Measurements from ENCODE around the gene ATP6V1E1. TPM values are rescaled to one million over a fixed set of nuclear protein-coding genes. Genes with fewer than 3 reads are reported as not detected.
"Not testable (repeated sequence)": the region's sequence is repeated elsewhere in the genome, so short reads cannot be mapped to it uniquely, and the experiment has no call there.

ATP6V1E1 gene
- total RNA-seq: 101 and 109 TPM in 2 replicates

DNA sequence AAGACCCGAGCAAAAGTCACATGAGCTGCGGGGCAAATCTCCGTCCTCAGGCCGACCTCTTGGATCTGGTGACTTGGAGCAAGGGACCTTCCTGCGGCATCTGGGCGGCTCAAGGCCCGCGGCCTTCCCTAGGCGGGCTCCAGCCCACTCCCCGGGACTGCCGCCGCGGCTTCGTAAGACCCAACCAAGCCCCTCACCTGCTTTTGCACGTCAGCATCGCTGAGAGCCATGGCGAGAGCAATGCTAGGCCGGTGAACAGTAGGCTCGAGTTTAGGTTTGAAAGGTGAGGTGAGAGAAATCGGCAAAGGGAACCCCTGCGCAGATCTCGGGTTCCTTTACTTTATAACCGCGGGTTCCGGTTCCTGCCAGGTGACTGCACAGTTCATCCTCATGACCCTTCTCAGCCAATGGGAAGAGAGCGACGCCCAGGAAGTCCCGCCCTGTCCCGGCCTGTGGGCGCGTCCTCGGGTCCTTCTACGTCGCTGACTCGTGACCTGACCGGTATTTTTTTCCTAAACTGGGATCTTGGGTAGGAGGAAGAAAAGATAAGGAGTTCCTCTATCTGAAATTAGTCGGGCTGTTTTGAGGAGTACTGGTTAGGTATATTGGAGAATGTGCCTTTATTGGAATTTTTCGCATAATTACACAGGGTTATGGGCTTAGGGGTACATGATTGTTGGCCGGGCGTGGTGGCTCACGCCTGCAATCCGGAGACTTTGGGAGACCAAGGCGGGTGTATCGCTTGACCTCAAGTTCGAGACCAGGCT is at the start of gene ATP6V1E1:
TSS of gene ATP6V1E1 (minus strand) at position 344 of the 767 bp plus-strand sequence. CDS start at position 230, 114 bp downstream.
- H3K4me3 ChIP-seq (ENCODE audit: low read depth, low read length): peak within 1 kb of the TSS; percentile 99

DNA sequence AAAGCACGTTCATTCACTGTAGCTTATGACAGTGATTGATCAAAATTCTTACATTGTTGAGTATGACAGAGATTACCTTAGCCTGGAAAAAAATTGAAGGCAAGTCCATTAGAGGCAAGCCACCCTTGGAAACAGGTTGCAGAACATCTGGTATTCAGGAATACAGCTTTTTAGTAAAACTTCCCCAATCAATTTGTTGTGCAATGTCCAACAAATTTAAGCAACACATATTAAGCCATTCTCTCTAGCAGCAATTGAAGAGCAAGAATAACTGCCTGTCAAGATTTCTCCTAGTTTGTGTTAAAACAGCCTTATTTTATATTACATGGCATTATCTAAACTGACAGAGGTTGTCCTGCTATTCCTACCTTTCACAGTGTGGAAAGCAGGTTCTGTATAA is 47.0 kb upstream of the ATP6V1E1 start:
- no peak for DNase-seq (ENCODE audit: low read depth)
- TF ChIP-seq, protein P1, sequence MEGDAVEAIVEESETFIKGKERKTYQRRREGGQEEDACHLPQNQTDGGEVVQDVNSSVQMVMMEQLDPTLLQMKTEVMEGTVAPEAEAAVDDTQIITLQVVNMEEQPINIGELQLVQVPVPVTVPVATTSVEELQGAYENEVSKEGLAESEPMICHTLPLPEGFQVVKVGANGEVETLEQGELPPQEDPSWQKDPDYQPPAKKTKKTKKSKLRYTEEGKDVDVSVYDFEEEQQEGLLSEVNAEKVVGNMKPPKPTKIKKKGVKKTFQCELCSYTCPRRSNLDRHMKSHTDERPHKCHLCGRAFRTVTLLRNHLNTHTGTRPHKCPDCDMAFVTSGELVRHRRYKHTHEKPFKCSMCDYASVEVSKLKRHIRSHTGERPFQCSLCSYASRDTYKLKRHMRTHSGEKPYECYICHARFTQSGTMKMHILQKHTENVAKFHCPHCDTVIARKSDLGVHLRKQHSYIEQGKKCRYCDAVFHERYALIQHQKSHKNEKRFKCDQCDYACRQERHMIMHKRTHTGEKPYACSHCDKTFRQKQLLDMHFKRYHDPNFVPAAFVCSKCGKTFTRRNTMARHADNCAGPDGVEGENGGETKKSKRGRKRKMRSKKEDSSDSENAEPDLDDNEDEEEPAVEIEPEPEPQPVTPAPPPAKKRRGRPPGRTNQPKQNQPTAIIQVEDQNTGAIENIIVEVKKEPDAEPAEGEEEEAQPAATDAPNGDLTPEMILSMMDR (conservative IDR thresholded peaks at IDR 0.05; ENCODE audit: low read depth, low read length): no peak
- no peak overlapping the region for H3K4me3 ChIP-seq (ENCODE audit: low read depth, low read length)

More for the DNA sequence above, at the start of gene ATP6V1E1:
- TF ChIP-seq, protein P1 (conservative IDR thresholded peaks at IDR 0.05; ENCODE audit: low read depth, low read length): no peak
- peak; percentile 81 for DNase-seq (ENCODE audit: low read depth)

DNA sequence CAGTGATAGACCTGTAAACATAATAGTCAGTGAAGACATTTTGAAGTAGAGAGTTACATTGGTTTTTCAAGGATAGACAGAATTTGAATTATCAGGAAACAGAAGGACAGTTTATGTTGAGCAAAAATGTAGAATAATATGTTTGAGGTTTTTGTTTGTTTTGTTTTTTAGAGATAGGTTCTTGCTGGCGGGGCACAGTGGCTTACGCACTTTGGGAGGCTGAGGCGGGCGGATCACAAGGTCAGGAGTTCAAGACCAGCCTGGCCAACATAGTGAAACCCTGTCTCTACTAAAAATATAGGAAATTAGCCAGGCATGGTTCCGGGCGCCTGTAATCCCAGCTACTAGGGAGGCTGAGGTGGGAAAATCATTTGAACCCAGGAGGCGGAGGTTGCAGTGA is 45.6 kb upstream of the ATP6V1E1 start:
- TF ChIP-seq, protein P1 (conservative IDR thresholded peaks at IDR 0.05; ENCODE audit: low read depth, low read length): no peak
- no peak for DNase-seq (ENCODE audit: low read depth)
- H3K4me3 ChIP-seq (ENCODE audit: low read depth, low read length): no peak overlapping the region

DNA sequence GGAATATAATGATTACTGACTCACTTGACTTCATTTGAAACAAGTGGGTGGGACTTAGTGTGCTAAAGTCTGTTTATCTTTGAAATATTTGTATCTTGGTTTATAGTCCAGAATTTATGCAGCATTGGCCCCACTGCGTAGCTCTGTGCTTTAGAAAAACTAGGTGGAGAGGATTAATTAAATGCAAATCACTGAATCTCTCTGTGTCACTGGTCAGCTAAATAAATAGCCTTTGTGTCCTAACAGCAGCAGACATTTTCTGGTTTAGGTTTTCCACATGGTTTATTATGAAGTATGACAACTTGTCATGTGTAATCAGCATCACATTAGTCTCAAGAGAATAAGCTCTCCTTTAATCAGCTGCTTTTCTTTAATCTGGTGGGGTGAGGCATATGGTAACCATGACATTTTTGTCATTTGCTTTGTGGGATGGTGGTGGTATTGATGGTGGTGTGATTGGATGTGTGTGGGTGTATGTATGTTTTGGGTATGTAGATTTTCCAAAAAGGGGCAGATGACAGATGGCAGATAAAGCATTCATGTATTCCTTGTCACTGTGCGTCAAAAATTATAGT is 44.0 kb upstream of the ATP6V1E1 start:
- no peak overlapping the region for H3K4me3 ChIP-seq (ENCODE audit: low read depth, low read length)
- peak; percentile 40 for DNase-seq (ENCODE audit: low read depth)
- TF ChIP-seq, protein P1 (conservative IDR thresholded peaks at IDR 0.05; ENCODE audit: low read depth, low read length): no peak

DNA sequence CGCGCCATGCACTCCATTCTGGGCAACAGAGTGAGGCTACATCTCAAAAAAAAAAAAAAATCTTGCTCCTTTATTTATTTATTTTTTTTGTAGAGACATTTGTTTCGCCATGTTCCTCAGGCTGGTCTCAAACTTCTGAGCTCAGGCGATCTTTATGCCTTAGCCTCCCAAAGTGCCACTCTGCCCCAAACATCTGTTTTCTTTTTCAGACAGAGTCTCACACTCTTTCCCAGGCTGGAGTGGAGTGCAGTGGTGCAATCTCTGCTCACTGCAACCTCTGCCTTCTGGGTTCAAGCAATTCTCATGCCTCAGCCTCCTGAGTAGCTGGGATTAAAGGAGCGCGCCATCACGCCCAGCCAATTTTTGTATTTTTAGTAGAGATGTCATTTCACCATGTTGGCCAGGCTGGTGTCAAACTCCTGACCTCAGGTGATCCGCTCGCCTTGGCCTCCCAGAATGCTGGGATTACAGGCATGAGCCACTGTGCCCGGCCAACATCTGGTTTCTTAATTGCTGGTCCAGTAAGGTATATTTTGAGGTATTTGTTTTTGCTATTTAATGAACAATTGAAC is 43.1 kb upstream of the ATP6V1E1 start:
- not testable (repeated sequence) for H3K4me3 ChIP-seq (ENCODE audit: low read depth, low read length); DNase-seq (ENCODE audit: low read depth)

DNA sequence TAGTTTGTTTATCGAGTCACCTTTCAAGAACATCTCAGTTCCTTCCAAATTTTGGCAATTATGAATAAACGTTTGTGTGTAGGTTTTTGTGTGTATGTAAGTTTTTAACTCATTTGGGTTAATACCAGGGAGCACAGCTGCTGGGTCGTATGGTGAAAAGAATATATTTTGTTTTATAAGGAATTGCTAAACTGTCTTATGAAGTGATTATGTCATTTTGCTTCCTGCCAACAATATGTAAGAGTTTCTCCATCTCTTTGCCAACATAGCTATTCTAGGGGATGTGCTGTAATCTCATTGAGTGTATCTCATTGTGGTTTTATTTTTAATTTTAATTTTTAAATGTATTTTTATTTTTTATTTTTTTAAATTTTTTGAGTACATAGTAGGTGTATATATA is 37.3 kb upstream of the ATP6V1E1 start:
- H3K4me3 ChIP-seq (ENCODE audit: low read depth, low read length): no peak overlapping the region
- TF ChIP-seq, protein P1 (conservative IDR thresholded peaks at IDR 0.05; ENCODE audit: low read depth, low read length): no peak

DNA sequence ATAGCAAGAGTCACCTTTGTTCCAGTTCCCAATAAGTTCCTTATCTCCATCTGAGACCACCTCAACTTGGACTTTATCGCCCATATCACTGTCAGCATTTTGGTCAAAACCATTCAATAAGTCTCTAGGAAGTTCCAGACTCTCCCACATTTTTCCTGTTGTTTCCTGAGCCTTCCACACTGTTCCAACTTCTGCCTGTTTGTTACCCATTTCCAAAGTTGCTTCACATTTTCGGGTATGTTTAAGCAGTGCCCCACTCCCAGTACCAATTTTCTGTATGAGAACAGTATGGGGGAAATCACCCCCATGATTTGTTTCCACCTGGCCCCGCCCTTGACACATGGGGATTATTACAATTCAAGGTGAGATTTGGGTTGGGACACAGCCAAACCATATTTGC is 36.7 kb upstream of the ATP6V1E1 start:
- H3K4me3 ChIP-seq (ENCODE audit: low read depth, low read length): no peak overlapping the region
- TF ChIP-seq, protein P1 (conservative IDR thresholded peaks at IDR 0.05; ENCODE audit: low read depth, low read length): no peak
- no peak for DNase-seq (ENCODE audit: low read depth)

More for the DNA sequence above, 37.3 kb upstream of the ATP6V1E1 start:
- no peak for DNase-seq (ENCODE audit: low read depth)
